ENCODE results near the gene CPNE7.
A peak's percentile ranks its signal among the peaks of the same experiment; 100 is the strongest.

CPNE7 gene

DNA sequence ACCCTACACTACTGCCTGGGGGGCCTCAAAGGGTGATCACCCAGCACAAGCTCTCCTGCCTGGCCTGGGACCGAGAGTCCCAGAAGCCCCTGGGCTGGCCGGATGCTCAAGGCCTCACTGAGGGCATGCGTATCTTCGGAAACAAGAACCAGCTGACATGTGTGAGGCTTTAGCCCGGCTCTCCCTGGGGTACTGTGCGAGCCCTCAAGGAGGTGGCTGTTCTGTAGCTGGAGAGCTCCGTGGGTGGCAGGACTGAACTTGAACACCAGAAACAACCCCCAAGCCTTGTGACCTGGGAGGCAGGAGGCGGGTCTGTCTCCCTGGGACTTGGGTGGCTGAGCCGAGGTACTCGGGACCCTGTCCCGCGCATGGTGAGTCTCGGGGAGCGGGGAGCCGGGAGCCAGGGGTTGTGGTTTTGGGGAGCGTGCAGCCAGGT is 44.9 kb downstream of the CPNE7 start:
- TF ChIP-seq TAF1 (IDR thresholded peaks at IDR 0.05; ENCODE audit: borderline replicate concordance, insufficient read depth, low read length) (no peak), POLR2AphosphoS5 (IDR thresholded peaks at IDR 0.05; ENCODE audit: low read depth, low read length) (no peak), FOXP2 (optimal IDR thresholded peaks at IDR 0.05; ENCODE audit: borderline replicate concordance, extremely low read depth, extremely low read length, insufficient read depth) (no peak), SIN3A (IDR thresholded peaks at IDR 0.05; ENCODE audit: borderline replicate concordance, insufficient read depth, low read length) (no peak)
- TF ChIP-seq, protein P1, sequence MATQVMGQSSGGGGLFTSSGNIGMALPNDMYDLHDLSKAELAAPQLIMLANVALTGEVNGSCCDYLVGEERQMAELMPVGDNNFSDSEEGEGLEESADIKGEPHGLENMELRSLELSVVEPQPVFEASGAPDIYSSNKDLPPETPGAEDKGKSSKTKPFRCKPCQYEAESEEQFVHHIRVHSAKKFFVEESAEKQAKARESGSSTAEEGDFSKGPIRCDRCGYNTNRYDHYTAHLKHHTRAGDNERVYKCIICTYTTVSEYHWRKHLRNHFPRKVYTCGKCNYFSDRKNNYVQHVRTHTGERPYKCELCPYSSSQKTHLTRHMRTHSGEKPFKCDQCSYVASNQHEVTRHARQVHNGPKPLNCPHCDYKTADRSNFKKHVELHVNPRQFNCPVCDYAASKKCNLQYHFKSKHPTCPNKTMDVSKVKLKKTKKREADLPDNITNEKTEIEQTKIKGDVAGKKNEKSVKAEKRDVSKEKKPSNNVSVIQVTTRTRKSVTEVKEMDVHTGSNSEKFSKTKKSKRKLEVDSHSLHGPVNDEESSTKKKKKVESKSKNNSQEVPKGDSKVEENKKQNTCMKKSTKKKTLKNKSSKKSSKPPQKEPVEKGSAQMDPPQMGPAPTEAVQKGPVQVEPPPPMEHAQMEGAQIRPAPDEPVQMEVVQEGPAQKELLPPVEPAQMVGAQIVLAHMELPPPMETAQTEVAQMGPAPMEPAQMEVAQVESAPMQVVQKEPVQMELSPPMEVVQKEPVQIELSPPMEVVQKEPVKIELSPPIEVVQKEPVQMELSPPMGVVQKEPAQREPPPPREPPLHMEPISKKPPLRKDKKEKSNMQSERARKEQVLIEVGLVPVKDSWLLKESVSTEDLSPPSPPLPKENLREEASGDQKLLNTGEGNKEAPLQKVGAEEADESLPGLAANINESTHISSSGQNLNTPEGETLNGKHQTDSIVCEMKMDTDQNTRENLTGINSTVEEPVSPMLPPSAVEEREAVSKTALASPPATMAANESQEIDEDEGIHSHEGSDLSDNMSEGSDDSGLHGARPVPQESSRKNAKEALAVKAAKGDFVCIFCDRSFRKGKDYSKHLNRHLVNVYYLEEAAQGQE (IDR thresholded peaks at IDR 0.05; ENCODE audit: insufficient read depth in 1 of 2, low read depth in 2 of 2, low read length in 2 of 2) = no peak

DNA sequence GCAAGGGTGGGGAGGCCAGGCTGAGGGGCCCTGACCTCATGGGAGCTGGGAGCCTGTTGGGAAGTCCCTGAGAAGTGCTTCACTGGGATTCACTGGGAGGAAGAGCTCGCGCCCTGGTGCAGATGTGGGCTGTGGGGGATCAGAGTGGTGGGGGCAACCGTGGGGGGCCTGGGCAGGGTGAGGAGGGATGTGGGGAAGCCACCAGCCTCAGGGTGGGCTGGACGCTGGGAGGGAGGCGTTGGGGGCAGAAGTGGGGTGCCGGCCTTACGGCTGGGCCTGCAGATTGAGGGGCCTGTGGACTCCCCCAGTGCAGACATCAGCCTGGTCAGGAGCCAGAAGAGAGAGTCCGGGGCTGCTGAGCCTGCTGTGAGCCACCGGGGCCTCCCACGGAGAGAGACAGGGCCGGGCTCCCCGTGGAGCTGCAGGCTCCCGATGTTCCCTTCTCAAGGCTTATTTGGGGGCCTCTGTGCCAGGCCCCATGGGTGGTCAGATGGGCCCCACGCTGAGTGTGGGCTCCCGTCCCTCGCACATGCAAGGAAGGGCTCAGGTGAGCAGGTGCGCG is 45.7 kb downstream of the CPNE7 start:
- TF ChIP-seq SIN3A (IDR thresholded peaks at IDR 0.05; ENCODE audit: borderline replicate concordance, insufficient read depth, low read length) (no peak), TAF1 (IDR thresholded peaks at IDR 0.05; ENCODE audit: borderline replicate concordance, insufficient read depth, low read length) (no peak), FOXP2 (optimal IDR thresholded peaks at IDR 0.05; ENCODE audit: borderline replicate concordance, extremely low read depth, extremely low read length, insufficient read depth) (no peak), POLR2AphosphoS5 (IDR thresholded peaks at IDR 0.05; ENCODE audit: low read depth, low read length) (no peak)
- TF ChIP-seq, protein P1 (IDR thresholded peaks at IDR 0.05; ENCODE audit: insufficient read depth in 1 of 2, low read depth in 2 of 2, low read length in 2 of 2) = no peak

DNA sequence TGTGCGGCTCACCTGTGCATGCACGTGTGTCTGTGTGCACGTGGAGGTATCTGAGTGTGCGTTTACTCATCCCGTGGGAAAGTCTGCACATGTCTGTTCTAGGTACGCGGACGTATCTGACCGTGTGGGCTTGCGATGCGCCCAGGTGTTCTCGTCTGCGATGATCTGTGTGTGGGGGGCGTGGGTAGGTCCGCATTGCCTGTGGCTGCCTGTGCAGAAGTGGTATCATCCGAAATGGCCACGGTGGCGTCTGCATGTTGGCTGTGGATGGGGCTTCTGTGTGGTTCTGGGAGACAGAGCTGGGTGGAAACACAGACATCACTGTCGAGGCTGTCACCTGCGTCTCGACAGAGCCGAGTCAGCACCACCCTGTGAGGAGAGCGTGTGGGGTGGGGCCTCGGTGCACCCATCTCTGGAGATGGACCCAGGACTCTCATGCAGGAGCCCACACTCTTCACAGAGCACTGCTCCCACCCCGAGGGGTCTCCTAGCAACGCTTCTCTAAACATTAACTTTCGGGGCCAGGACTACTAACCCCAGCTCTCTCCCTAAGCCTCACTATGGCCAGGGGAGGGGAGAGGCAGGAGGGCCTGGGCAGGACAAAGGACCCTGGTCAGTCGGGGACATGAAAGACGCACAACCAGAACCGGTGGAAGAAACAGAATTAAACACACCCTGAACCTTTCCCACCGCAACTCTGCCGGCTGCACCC is 46.3 kb downstream of the CPNE7 start:
- TF ChIP-seq FOXP2 (optimal IDR thresholded peaks at IDR 0.05; ENCODE audit: borderline replicate concordance, extremely low read depth, extremely low read length, insufficient read depth) (no peak), SIN3A (IDR thresholded peaks at IDR 0.05; ENCODE audit: borderline replicate concordance, insufficient read depth, low read length) (no peak), TAF1 (IDR thresholded peaks at IDR 0.05; ENCODE audit: borderline replicate concordance, insufficient read depth, low read length) (no peak), POLR2AphosphoS5 (IDR thresholded peaks at IDR 0.05; ENCODE audit: low read depth, low read length) (no peak)
- TF ChIP-seq, protein P1 (IDR thresholded peaks at IDR 0.05; ENCODE audit: insufficient read depth in 1 of 2, low read depth in 2 of 2, low read length in 2 of 2) = no peak

DNA sequence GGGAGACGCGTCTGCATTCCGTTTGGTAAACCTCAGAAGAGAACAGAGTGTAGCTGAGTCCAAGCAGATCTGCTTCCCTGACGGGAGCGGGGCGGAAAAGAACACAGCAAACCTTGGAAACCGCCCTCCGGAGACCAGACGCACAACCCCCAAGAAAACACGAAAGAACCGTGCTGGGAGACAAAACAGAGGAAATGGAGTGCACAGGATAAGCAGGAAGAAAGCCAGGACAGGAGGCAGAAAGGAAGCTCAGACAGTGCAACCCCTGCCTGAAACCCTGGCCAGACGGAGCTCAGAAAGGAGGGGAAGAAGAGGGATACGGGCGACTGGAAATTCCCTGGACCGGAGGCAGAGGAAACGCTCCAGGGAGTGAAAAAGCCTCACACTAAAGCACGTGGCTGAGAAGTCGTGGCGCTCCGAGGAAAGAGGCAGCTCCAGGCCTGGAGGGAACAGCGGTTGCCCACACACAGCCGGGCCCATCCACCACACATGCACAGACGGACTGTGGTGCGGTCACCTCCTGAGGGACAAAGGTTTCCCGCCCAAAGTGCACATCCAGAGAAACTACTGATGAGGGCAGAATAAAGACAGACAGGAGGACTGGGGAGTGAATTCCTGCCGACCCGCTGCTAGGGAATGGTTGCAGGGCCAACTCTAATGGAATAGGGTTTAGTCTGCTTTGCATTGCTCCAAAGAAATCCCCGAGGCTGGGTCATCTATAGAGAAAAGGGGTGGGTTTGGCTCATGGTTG is 48.1 kb downstream of the CPNE7 start:
- TF ChIP-seq, protein P1 (IDR thresholded peaks at IDR 0.05; ENCODE audit: insufficient read depth in 1 of 2, low read depth in 2 of 2, low read length in 2 of 2) = no peak
- TF ChIP-seq TAF1 (IDR thresholded peaks at IDR 0.05; ENCODE audit: borderline replicate concordance, insufficient read depth, low read length) (no peak), FOXP2 (optimal IDR thresholded peaks at IDR 0.05; ENCODE audit: borderline replicate concordance, extremely low read depth, extremely low read length, insufficient read depth) (peak; percentile 37)

All from PFSK-1 (cell line).